Stimulated activated memory B cell treated with anti-CD40 and anti-IgM and Interleukin-4, amounts not matched to agents 10 μg/mL and 1 μg/mL and 100 μg/mL, for 72 hours (primary cell): ENCODE data around the gene TENT4B.

ENCODE experiments used
- ATAC-seq: fragments of 150-1000 bp; cut with Tn5 transposase; 2 replicates; pipeline ENCODE4 v1.10.0; 2021
- H3K27ac Mint-ChIP-seq: one replicate; pipeline ENCODE4 v1.8.0; 2022; ENCODE audit warnings: mild to moderate bottlenecking, mixed read lengths
- H3K27me3 Mint-ChIP-seq: one replicate; pipeline ENCODE4 v1.8.0; 2022; ENCODE audit warnings: mixed read lengths
- H3K36me3 Mint-ChIP-seq: one replicate; pipeline ENCODE4 v1.8.0; 2022; ENCODE audit warnings: mixed read lengths
- H3K4me1 Mint-ChIP-seq: one replicate; pipeline ENCODE4 v1.8.0; 2022; ENCODE audit warnings: mixed read lengths
- H3K4me3 Mint-ChIP-seq: one replicate; pipeline ENCODE4 v1.8.0; 2022; ENCODE audit warnings: mild to moderate bottlenecking, moderate library complexity, mixed read lengths
- H3K9me3 Mint-ChIP-seq: one replicate; pipeline ENCODE4 v1.8.0; 2022; ENCODE audit warnings: mixed read lengths

The TENT4B gene

GRCh38 chr16:50271148-50272041 lies 118.3 kb downstream of the TENT4B start:
- no peaks in the 10 kb centered on the region for H3K36me3 Mint-ChIP-seq
- no peaks in the 10 kb centered on the region for H3K9me3 Mint-ChIP-seq
- H3K4me1 Mint-ChIP-seq: peaks cover 98% of the 10 kb centered on the region
- peak overlapping the region; percentile 96 for H3K27ac Mint-ChIP-seq
- ATAC-seq: no peak
- H3K27me3 Mint-ChIP-seq: no peaks in the 10 kb centered on the region
- H3K4me3 Mint-ChIP-seq: no peak overlapping the region

- Mint-ChIP-seq H3K4me1 (peaks cover 99% of the 10 kb centered on the region), H3K27me3 (no peaks in the 10 kb centered on the region), H3K27ac (peak overlapping the region; percentile 96), H3K9me3 (no peaks in the 10 kb centered on the region), H3K4me3 (no peak overlapping the region), H3K36me3 (no peaks in the 10 kb centered on the region)
- no peak for ATAC-seq
Observed at GRCh38 chr16:50272111-50272571, 119.0 kb downstream of the TENT4B start.

GRCh38 chr16:50272687-50273381 lies 119.7 kb downstream of the TENT4B start:
- no peaks in the 10 kb centered on the region for H3K9me3 Mint-ChIP-seq
- H3K4me3 Mint-ChIP-seq: peak overlapping the region; percentile 57
- ATAC-seq: no peak

GRCh38 chr16:50273382-50273690 lies 120.2 kb downstream of the TENT4B start:
- H3K9me3 Mint-ChIP-seq: peaks cover 1% of the 10 kb centered on the region

More at GRCh38 chr16:50272687-50273381, 119.7 kb downstream of the TENT4B start:
- Mint-ChIP-seq H3K27ac (peak overlapping the region; percentile 96), H3K36me3 (no peaks in the 10 kb centered on the region), H3K27me3 (no peaks in the 10 kb centered on the region), H3K4me1 (peaks cover 99% of the 10 kb centered on the region)

GRCh38 chr16:50273888-50274325 lies 120.8 kb downstream of the TENT4B start:
- Mint-ChIP-seq H3K27me3 (no peaks in the 10 kb centered on the region), H3K9me3 (peaks cover 3% of the 10 kb centered on the region), H3K4me3 (peak overlapping the region; percentile 96), H3K36me3 (peaks cover 10% of the 10 kb centered on the region), H3K4me1 (peaks cover 99% of the 10 kb centered on the region), H3K27ac (peak overlapping the region; percentile 96)
- peak; percentile 86 for ATAC-seq

More at GRCh38 chr16:50273382-50273690, 120.2 kb downstream of the TENT4B start:
- Mint-ChIP-seq H3K4me3 (peak overlapping the region; percentile 96), H3K36me3 (peaks cover 4% of the 10 kb centered on the region), H3K27me3 (no peaks in the 10 kb centered on the region), H3K4me1 (peaks cover 99% of the 10 kb centered on the region), H3K27ac (peak overlapping the region; percentile 96)
- no peak for ATAC-seq

GRCh38 chr16:50274326-50275097 lies 121.4 kb downstream of the TENT4B start:
- peak overlapping the region; percentile 96 for H3K27ac Mint-ChIP-seq
- peak; percentile 76 for ATAC-seq
- H3K4me1 Mint-ChIP-seq: peaks cover 99% of the 10 kb centered on the region
- H3K27me3 Mint-ChIP-seq: no peaks in the 10 kb centered on the region
- peaks cover 3% of the 10 kb centered on the region for H3K9me3 Mint-ChIP-seq
- H3K4me3 Mint-ChIP-seq: peak overlapping the region; percentile 96
- peaks cover 14% of the 10 kb centered on the region for H3K36me3 Mint-ChIP-seq

- Mint-ChIP-seq H3K9me3 (peaks cover 3% of the 10 kb centered on the region), H3K27me3 (no peaks in the 10 kb centered on the region), H3K27ac (peak overlapping the region; percentile 96), H3K36me3 (peaks cover 16% of the 10 kb centered on the region), H3K4me1 (peaks cover 99% of the 10 kb centered on the region), H3K4me3 (peak overlapping the region; percentile 96)
- ATAC-seq: no peak
Observed at GRCh38 chr16:50275098-50275415, 122.0 kb downstream of the TENT4B start.

- Mint-ChIP-seq H3K27ac (peak overlapping the region; percentile 96), H3K27me3 (no peaks in the 10 kb centered on the region), H3K9me3 (peaks cover 3% of the 10 kb centered on the region), H3K4me1 (peaks cover 99% of the 10 kb centered on the region), H3K36me3 (peaks cover 22% of the 10 kb centered on the region), H3K4me3 (peak overlapping the region; percentile 96)
- ATAC-seq: no peak
Observed at GRCh38 chr16:50275428-50276325, 122.6 kb downstream of the TENT4B start.

GRCh38 chr16:50276326-50276640 lies 123.2 kb downstream of the TENT4B start:
- peaks cover 22% of the 10 kb centered on the region for H3K36me3 Mint-ChIP-seq

GRCh38 chr16:50276801-50277555 lies 123.9 kb downstream of the TENT4B start:
- Mint-ChIP-seq H3K4me3 (no peak overlapping the region), H3K27ac (peak overlapping the region; percentile 96), H3K36me3 (peaks cover 22% of the 10 kb centered on the region), H3K27me3 (no peaks in the 10 kb centered on the region), H3K4me1 (peaks cover 99% of the 10 kb centered on the region), H3K9me3 (peaks cover 3% of the 10 kb centered on the region)
- ATAC-seq: no peak

More at GRCh38 chr16:50276326-50276640, 123.2 kb downstream of the TENT4B start:
- no peak for ATAC-seq
- peak overlapping the region; percentile 96 for H3K27ac Mint-ChIP-seq
- peaks cover 99% of the 10 kb centered on the region for H3K4me1 Mint-ChIP-seq
- H3K9me3 Mint-ChIP-seq: peaks cover 3% of the 10 kb centered on the region
- H3K4me3 Mint-ChIP-seq: peak overlapping the region; percentile 96
- H3K27me3 Mint-ChIP-seq: no peaks in the 10 kb centered on the region

GRCh38 chr16:50278251-50278650 lies 125.1 kb downstream of the TENT4B start:
- H3K27me3 Mint-ChIP-seq: no peaks in the 10 kb centered on the region
- peaks cover 3% of the 10 kb centered on the region for H3K9me3 Mint-ChIP-seq
- H3K27ac Mint-ChIP-seq: peak overlapping the region; percentile 96
- ATAC-seq: no peak
- peaks cover 22% of the 10 kb centered on the region for H3K36me3 Mint-ChIP-seq
- H3K4me1 Mint-ChIP-seq: peaks cover 99% of the 10 kb centered on the region
- H3K4me3 Mint-ChIP-seq: peak overlapping the region; percentile 52

GRCh38 chr16:50279504-50279865 lies 126.4 kb downstream of the TENT4B start:
- Mint-ChIP-seq H3K4me3 (peak overlapping the region; percentile 24), H3K36me3 (peaks cover 23% of the 10 kb centered on the region), H3K27ac (peak overlapping the region; percentile 96), H3K4me1 (peaks cover 100% of the 10 kb centered on the region), H3K27me3 (no peaks in the 10 kb centered on the region), H3K9me3 (peaks cover 3% of the 10 kb centered on the region)
- ATAC-seq: no peak

GRCh38 chr16:50280932-50281331 lies 127.8 kb downstream of the TENT4B start:
- H3K9me3 Mint-ChIP-seq: peaks cover 3% of the 10 kb centered on the region

More at GRCh38 chr16:50280932-50281331, 127.8 kb downstream of the TENT4B start:
- Mint-ChIP-seq H3K4me1 (peaks cover 100% of the 10 kb centered on the region), H3K36me3 (peaks cover 29% of the 10 kb centered on the region), H3K27ac (peak overlapping the region; percentile 96), H3K4me3 (peak overlapping the region; percentile 75), H3K27me3 (no peaks in the 10 kb centered on the region)
- ATAC-seq: no peak
